NB4 (cell line): ENCODE measurements around the gene KATNB1.

Experiments used
- DNase-seq: peaks from one replicate; pipeline ENCODE4 v3.0.0; 2010; ENCODE audit warnings: low read depth
- H3K4me3 ChIP-seq: one replicate; pipeline ENCODE4 v1.5.1; 2011; ENCODE audit warnings: mild to moderate bottlenecking, low read depth, low read length, moderate library complexity
- CTCF ChIP-seq: IDR thresholded peaks from one replicate; pipeline ENCODE4 v1.5.1; 2012; ENCODE audit warnings: low read depth, low read length
- MAX ChIP-seq: IDR thresholded peaks from 2 replicates; pipeline ENCODE4 v1.6.1; 2011; ENCODE audit warnings: low read depth, low read length
- MYC ChIP-seq: IDR thresholded peaks from 2 replicates; pipeline ENCODE4 v1.6.1; 2011; ENCODE audit warnings: low read depth, low read length
- POLR2A ChIP-seq: IDR thresholded peaks from 2 replicates; pipeline ENCODE4 v1.6.1; 2011; ENCODE audit warnings: mild to moderate bottlenecking; ENCODE audit not compliant: insufficient read length; ENCODE audit errors: extremely low read depth

Gene KATNB1

GRCh38 chr16:57704905-57705852 lies 30.4 kb upstream of the KATNB1 start:
- no peak overlapping the region for H3K4me3 ChIP-seq
- TF ChIP-seq MAX (no peak), POLR2A (no peak), MYC (no peak), CTCF (no peak)
- no peak for DNase-seq

GRCh38 chr16:57706717-57707116 lies 28.9 kb upstream of the KATNB1 start:
- H3K4me3 ChIP-seq = no peak overlapping the region
- TF ChIP-seq MYC (no peak), CTCF (no peak), MAX (no peak), POLR2A (no peak)
- DNase-seq = no peak

- no peak overlapping the region for H3K4me3 ChIP-seq
- no peak for DNase-seq
- TF ChIP-seq POLR2A = no peak
- TF ChIP-seq CTCF = no peak
- no peak for TF ChIP-seq MAX
- TF ChIP-seq MYC = no peak
Measured at GRCh38 chr16:57707331-57707730, 28.2 kb upstream of the KATNB1 start.

GRCh38 chr16:57708168-57708567 lies 27.4 kb upstream of the KATNB1 start:
- no peak overlapping the region for H3K4me3 ChIP-seq
- DNase-seq = no peak
- TF ChIP-seq MYC (no peak), MAX (no peak), CTCF (no peak), POLR2A (no peak)

GRCh38 chr16:57709663-57710062 lies 25.9 kb upstream of the KATNB1 start:
- no peak overlapping the region for H3K4me3 ChIP-seq
- no peak for DNase-seq
- TF ChIP-seq MYC (no peak), POLR2A (no peak), MAX (no peak), CTCF (no peak)
